HepG2 (cell line): ENCODE measurements around the gene NET1. TPM values are rescaled to one million over a fixed set of nuclear protein-coding genes. Genes with fewer than 3 reads are reported as not detected.

Experiments used
- BCL6 ChIP-seq: IDR thresholded peaks from 2 replicates; pipeline ENCODE4 v1.6.1; 2016; ENCODE audit warnings: missing genetic modification reagents, missing compliant biosample characterization
- CSRNP1 ChIP-seq: sonication (generic); formaldehyde crosslinking; IDR thresholded peaks from 2 replicates; pipeline ENCODE4 v1.8.1; 2023; ENCODE audit warnings: mild to moderate bottlenecking, missing genetic modification reagents
- EP300 ChIP-seq, 3 experiments: sonication (generic) in 1 of 3; formaldehyde crosslinking in 1 of 3; IDR thresholded peaks; 2 replicates each; pipeline versions ENCODE4 v1.5.1 to v1.6.1; 2011 to 2020; ENCODE audit warnings: low read depth in 2 of 3, low read length in 2 of 3, borderline replicate concordance in 1 of 3, improper control_type of control experiment in 1 of 3, mild to moderate bottlenecking in 1 of 3, missing genetic modification reagents in 1 of 3, moderate library complexity in 1 of 3
- ETS1 ChIP-seq: sonication (generic); formaldehyde crosslinking; IDR thresholded peaks from 2 replicates; pipeline ENCODE4 v1.4.0; 2020; ENCODE audit warnings: missing genetic modification reagents
- GTF3A ChIP-seq: sonication (generic); formaldehyde crosslinking; conservative IDR thresholded peaks from 2 replicates; pipeline ENCODE4 v1.4.0; 2020; ENCODE audit warnings: mild to moderate bottlenecking, missing genetic modification reagents
- HOXA3 ChIP-seq: sonication (generic); formaldehyde crosslinking; IDR thresholded peaks from 2 replicates; pipeline ENCODE4 v1.5.0; 2020; ENCODE audit warnings: missing genetic modification reagents
- MTA1 ChIP-seq: sonication (generic); formaldehyde crosslinking; IDR thresholded peaks from 2 replicates; pipeline ENCODE4 v1.4.0; 2020; ENCODE audit warnings: missing genetic modification reagents, mild to moderate bottlenecking, borderline replicate concordance
- PHF20 ChIP-seq: sonication (generic); formaldehyde crosslinking; IDR thresholded peaks from 2 replicates; pipeline ENCODE4 v1.5.0; 2020; ENCODE audit warnings: mild to moderate bottlenecking, missing genetic modification reagents
- SAP130 ChIP-seq: IDR thresholded peaks from 2 replicates; pipeline ENCODE4 v1.6.1; 2016; ENCODE audit warnings: low read depth
- SNAI1 ChIP-seq: sonication (generic); formaldehyde crosslinking; IDR thresholded peaks from 2 replicates; pipeline ENCODE4 v1.5.0; 2020; ENCODE audit warnings: mild to moderate bottlenecking, missing genetic modification reagents, borderline replicate concordance
- SOX13 ChIP-seq, 3 experiments: fragments of 450-650 bp in 1 of 3; sonication (generic) in 1 of 3; formaldehyde crosslinking in 1 of 3; IDR thresholded peaks in 2 of 3; conservative IDR thresholded peaks in 1 of 3; 2 replicates each; pipeline versions ENCODE4 v1.5.0 to v1.6.1; 2016 to 2020; ENCODE audit warnings: antibody characterized with exemption in 1 of 3, mild to moderate bottlenecking in 1 of 3, missing compliant biosample characterization in 1 of 3, missing genetic modification reagents in 1 of 3, moderate library complexity in 1 of 3
- SOX6 ChIP-seq, 2 experiments: fragments of 450-650 bp in 1 of 2; sonication (generic) in 1 of 2; formaldehyde crosslinking in 1 of 2; IDR thresholded peaks; 2 replicates each; pipeline versions ENCODE4 v1.4.0 to v1.6.1; 2017 to 2020; ENCODE audit warnings: antibody characterized with exemption in 1 of 2, mild to moderate bottlenecking in 1 of 2, missing genetic modification reagents in 1 of 2
- U2AF1 ChIP-seq: fragments of 200-400 bp; formaldehyde crosslinking; optimal IDR thresholded peaks from 2 replicates; pipeline ENCODE3; 2017; ENCODE audit warnings: mild to moderate bottlenecking, low read depth, low read length
- ZBTB14 ChIP-seq: sonication (generic); formaldehyde crosslinking; IDR thresholded peaks from 2 replicates; pipeline ENCODE4 v1.4.0; 2020; ENCODE audit warnings: missing genetic modification reagents
- ZNF234 ChIP-seq: sonication (generic); formaldehyde crosslinking; conservative IDR thresholded peaks from 2 replicates; pipeline ENCODE4 v1.5.1; 2020; ENCODE audit warnings: mild to moderate bottlenecking, missing genetic modification reagents
- ZNF24 ChIP-seq: fragments of 450-650 bp; IDR thresholded peaks from 2 replicates; pipeline ENCODE4 v1.6.1; 2017; ENCODE audit warnings: antibody characterized with exemption, mild to moderate bottlenecking
- ZNF260 ChIP-seq: sonication (generic); formaldehyde crosslinking; IDR thresholded peaks from 2 replicates; pipeline ENCODE4 v1.4.0; 2020; ENCODE audit warnings: missing genetic modification reagents, low read depth, mild to moderate bottlenecking, borderline replicate concordance
- ZNF276 ChIP-seq: sonication (generic); formaldehyde crosslinking; IDR thresholded peaks from 2 replicates; pipeline ENCODE4 v1.4.0; 2020; ENCODE audit warnings: mild to moderate bottlenecking, low read depth, missing genetic modification reagents
- ZNF547 ChIP-seq: sonication (generic); formaldehyde crosslinking; IDR thresholded peaks from 2 replicates; pipeline ENCODE4 v1.5.1; 2020; ENCODE audit warnings: mild to moderate bottlenecking, missing genetic modification reagents
- ZNF629 ChIP-seq: sonication (generic); formaldehyde crosslinking; conservative IDR thresholded peaks from 2 replicates; pipeline ENCODE4 v1.5.0; 2020; ENCODE audit warnings: missing genetic modification reagents
- ZNF75D ChIP-seq: sonication (generic); formaldehyde crosslinking; IDR thresholded peaks from 2 replicates; pipeline ENCODE4 v1.8.1; 2023; ENCODE audit warnings: missing genetic modification reagents, mild to moderate bottlenecking, borderline replicate concordance
- ZNF772 ChIP-seq: sonication (generic); formaldehyde crosslinking; IDR thresholded peaks from 2 replicates; pipeline ENCODE4 v1.5.0; 2020; ENCODE audit warnings: mild to moderate bottlenecking, missing genetic modification reagents
- polyA plus RNA-seq, 8 experiments: library from polyadenylated mRNA; depleted of rRNA in 3 of 8; stranded (reverse) in 7 of 8; unstranded in 1 of 8; fragments of >200 nt; fragmentation: Illumina TruSeq in 4 of 8; extraction: Trizol in 4 of 8; gene quantifications; 2 replicates each; pipeline versions ENCODE4 v1.2.1 to v1.2.3, GENCODE V29; 2011 to 2016; ENCODE audit warnings: low read depth in 4 of 8, missing spikeins in 1 of 8, mixed read lengths in 1 of 8; ENCODE audit not compliant: insufficient read depth in 1 of 8
- total RNA-seq, 5 experiments: library from RNA; depleted of rRNA; stranded (reverse); fragments of >200 nt; fragmentation: Illumina TruSeq; extraction: Trizol; gene quantifications; 2 replicates each; pipeline ENCODE4 v1.2.3, GENCODE V29; 2016; ENCODE audit warnings: low read depth in 1 of 5
- TF ChIP-seq, protein P1 (sequence below): sonication (generic); formaldehyde crosslinking; conservative IDR thresholded peaks from 2 replicates; pipeline ENCODE4 v1.4.0; 2020; ENCODE audit warnings: missing genetic modification reagents

Gene NET1
- total and polyA plus RNA-seq, 2 of the 13 experiments (the other 11 are each of a cell fraction or from before 2014, with no cell fraction given): 48.1 to 65.8 TPM

GRCh38 chr10:5449823-5450222, 37.5 kb downstream of the NET1 start (continued):
- TF ChIP-seq CSRNP1 (no peak), PHF20 (CRISPR knock-in tag) (no peak), ZBTB14 (no peak), ZNF772 (no peak), SAP130 (peak; percentile 59), ZNF24 (no peak), SOX13 (IDR thresholded peaks at IDR 0.05) (no peak), SOX13 (CRISPR knock-in tag; conservative IDR thresholded peaks at IDR 0.05 in 1 of 2, IDR thresholded peaks at IDR 0.05 in 1 of 2) (peak in 1 of 2 experiments; percentile 30; a peak in 1 of 4 replicates), BCL6 (CRISPR knock-in tag) (0 out of 2 replicates have a peak, but pooled peaks have one; percentile 10), ZNF547 (CRISPR knock-in tag) (no peak), U2AF1 (no peak), MTA1 (no peak), EP300 (IDR thresholded peaks at IDR 0.05; ENCODE audit: low read depth in 2 of 2, low read length in 2 of 2) (no peak), EP300 (CRISPR knock-in tag; IDR thresholded peaks at IDR 0.05; ENCODE audit: borderline replicate concordance) (no peak; the same call in 1 of the 2 replicates), SOX6 (IDR thresholded peaks at IDR 0.05) (no peak), SOX6 (CRISPR knock-in tag; IDR thresholded peaks at IDR 0.05) (no peak), ZNF260 (no peak), ZNF75D (CRISPR knock-in tag) (no peak), ZNF276 (no peak), ZNF629 (CRISPR knock-in tag) (no peak), HOXA3 (CRISPR knock-in tag) (peak; percentile 20; the same call in 1 of the 2 replicates), ZNF234 (CRISPR knock-in tag) (no peak), GTF3A (CRISPR knock-in tag) (no peak), SNAI1 (CRISPR knock-in tag) (no peak), ETS1 (no peak)
- TF ChIP-seq, protein P1, sequence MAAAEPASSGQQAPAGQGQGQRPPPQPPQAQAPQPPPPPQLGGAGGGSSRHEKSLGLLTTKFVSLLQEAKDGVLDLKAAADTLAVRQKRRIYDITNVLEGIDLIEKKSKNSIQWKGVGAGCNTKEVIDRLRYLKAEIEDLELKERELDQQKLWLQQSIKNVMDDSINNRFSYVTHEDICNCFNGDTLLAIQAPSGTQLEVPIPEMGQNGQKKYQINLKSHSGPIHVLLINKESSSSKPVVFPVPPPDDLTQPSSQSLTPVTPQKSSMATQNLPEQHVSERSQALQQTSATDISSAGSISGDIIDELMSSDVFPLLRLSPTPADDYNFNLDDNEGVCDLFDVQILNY: no peak
